Type B pancreatic cell (in vitro differentiated cells): ENCODE measurements around the gene TRMT13. TPM values are rescaled to one million over a fixed set of nuclear protein-coding genes. Genes with fewer than 3 reads are reported as not detected.

ENCODE experiments used
- DNase-seq: peaks from one replicate; pipeline ENCODE4 v3.0.0; 2021; ENCODE audit warnings: mixed read lengths; ENCODE audit not compliant: unreplicated experiment; ENCODE audit errors: extremely low spot score
- H3K27ac Mint-ChIP-seq: 2 replicates; pipeline ENCODE4 v1.8.0; 2021; ENCODE audit warnings: mild to moderate bottlenecking, mixed read lengths
- H3K27me3 Mint-ChIP-seq: 2 replicates; pipeline ENCODE4 v1.8.0; 2021; ENCODE audit warnings: mixed read lengths
- H3K36me3 Mint-ChIP-seq: 2 replicates; pipeline ENCODE4 v1.8.0; 2021; ENCODE audit warnings: mixed read lengths
- H3K4me1 Mint-ChIP-seq: one replicate; pipeline ENCODE4 v1.8.0; 2021; ENCODE audit warnings: mixed read lengths; ENCODE audit not compliant: unreplicated experiment
- H3K4me3 Mint-ChIP-seq: 2 replicates; pipeline ENCODE4 v1.8.0; 2021; ENCODE audit warnings: mild to moderate bottlenecking, mixed read lengths
- H3K9me3 Mint-ChIP-seq: 2 replicates; pipeline ENCODE4 v1.8.0; 2021; ENCODE audit warnings: mixed read lengths
- CTCF ChIP-seq: fragments of 200-600 bp; sonication (generic); conservative IDR thresholded peaks from 2 replicates; pipeline ENCODE4 v1.5.0; 2021; ENCODE audit warnings: antibody characterized with exemption, mild to moderate bottlenecking
- total RNA-seq: library from RNA; stranded (reverse); gene quantifications from 2 replicates; pipeline ENCODE4 v1.2.1, GENCODE V29; 2021; ENCODE audit warnings: low replicate concordance

The TRMT13 gene
- total RNA-seq, 1 donor from 2014 or later, result 25.1 TPM

GRCh38 chr1:100130552-100131077 lies 2.3 kb upstream of the TRMT13 start:
- Mint-ChIP-seq H3K4me3 (no peak overlapping the region), H3K4me1 (peaks cover 29% of the 10 kb centered on the region), H3K27me3 (no peaks in the 10 kb centered on the region), H3K27ac (no peak overlapping the region), H3K36me3 (peaks cover 3% of the 10 kb centered on the region), H3K9me3 (no peaks in the 10 kb centered on the region)
- no peak for TF ChIP-seq CTCF
- DNase-seq, result no peak

GRCh38 chr1:100131623-100132022 lies 1.3 kb upstream of the TRMT13 start:
- H3K4me1 Mint-ChIP-seq, result peaks cover 29% of the 10 kb centered on the region
- H3K9me3 Mint-ChIP-seq, result no peaks in the 10 kb centered on the region
- H3K27me3 Mint-ChIP-seq, result no peaks in the 10 kb centered on the region
- no peaks in the 10 kb centered on the region for H3K36me3 Mint-ChIP-seq
- no peak for TF ChIP-seq CTCF
- DNase-seq, result no peak
- peak overlapping the region; percentile 97 for H3K27ac Mint-ChIP-seq
- H3K4me3 Mint-ChIP-seq, result peak overlapping the region; percentile 97

- Mint-ChIP-seq H3K4me3 (peak overlapping the region; percentile 73), H3K9me3 (no peaks in the 10 kb centered on the region), H3K36me3 (peaks cover 7% of the 10 kb centered on the region), H3K27me3 (no peaks in the 10 kb centered on the region), H3K4me1 (peaks cover 29% of the 10 kb centered on the region), H3K27ac (peak overlapping the region; percentile 44)
- no peak for TF ChIP-seq CTCF
- no peak for DNase-seq
These were observed 1.9 kb downstream of the TRMT13 start for GRCh38 chr1:100134872-100135271.

- no peak for TF ChIP-seq CTCF
- Mint-ChIP-seq H3K36me3 (peaks cover 15% of the 10 kb centered on the region), H3K27me3 (no peaks in the 10 kb centered on the region), H3K27ac (no peak overlapping the region), H3K4me1 (peaks cover 15% of the 10 kb centered on the region), H3K4me3 (no peak overlapping the region), H3K9me3 (no peaks in the 10 kb centered on the region)
- no peak for DNase-seq
These were observed 4.6 kb downstream of the TRMT13 start for GRCh38 chr1:100137602-100138001.

GRCh38 chr1:100141192-100141591 lies 8.2 kb downstream of the TRMT13 start:
- no peak for DNase-seq
- peaks cover 32% of the 10 kb centered on the region for H3K36me3 Mint-ChIP-seq
- H3K27me3 Mint-ChIP-seq, result no peaks in the 10 kb centered on the region
- H3K27ac Mint-ChIP-seq, result no peak overlapping the region
- no peaks in the 10 kb centered on the region for H3K4me1 Mint-ChIP-seq
- no peak for TF ChIP-seq CTCF
- H3K4me3 Mint-ChIP-seq, result no peak overlapping the region
- no peaks in the 10 kb centered on the region for H3K9me3 Mint-ChIP-seq

GRCh38 chr1:100142343-100142742 lies 9.4 kb downstream of the TRMT13 start:
- H3K4me1 Mint-ChIP-seq, result no peaks in the 10 kb centered on the region
- TF ChIP-seq CTCF, result no peak
- DNase-seq, result no peak
- H3K9me3 Mint-ChIP-seq, result no peaks in the 10 kb centered on the region
- H3K36me3 Mint-ChIP-seq, result peaks cover 32% of the 10 kb centered on the region
- H3K27me3 Mint-ChIP-seq, result no peaks in the 10 kb centered on the region
- no peak overlapping the region for H3K4me3 Mint-ChIP-seq
- H3K27ac Mint-ChIP-seq, result no peak overlapping the region
